GM18505 (cell line): ENCODE data around the gene C11orf87.

Experiments
- ATAC-seq: cut with Tn5 transposase; IDR thresholded peaks from one replicate; pipeline ENCODE4 v1.9.1; 2021; ENCODE audit not compliant: unreplicated experiment
- POLR2A ChIP-seq: IDR thresholded peaks from 4 replicates; pipeline ENCODE4 v1.6.1; 2011; ENCODE audit warnings: borderline replicate concordance; ENCODE audit not compliant: insufficient read depth, insufficient read length; ENCODE audit errors: extremely low read depth

C11orf87 gene

DNA sequence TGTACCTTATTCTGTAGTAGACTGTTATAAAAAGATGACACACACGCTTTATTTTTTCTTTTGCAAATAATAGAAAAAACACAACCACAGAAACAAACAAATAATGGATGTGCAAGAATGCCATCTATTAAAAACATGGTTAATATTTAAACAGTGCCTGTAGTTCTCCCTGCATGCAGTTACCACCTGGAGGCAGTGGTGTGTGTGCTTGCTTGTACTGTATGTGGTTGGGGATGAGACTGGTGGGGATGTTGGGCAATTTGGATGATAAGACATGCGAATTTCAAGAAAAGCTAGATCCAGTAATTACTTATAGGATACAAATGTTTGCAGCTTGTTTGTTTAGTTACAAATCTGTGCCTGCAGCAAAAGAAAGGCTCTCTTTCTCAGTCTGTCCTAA, 3.6 kb downstream of the C11orf87 start:
- no peak for ATAC-seq
- TF ChIP-seq POLR2A: no peak

DNA sequence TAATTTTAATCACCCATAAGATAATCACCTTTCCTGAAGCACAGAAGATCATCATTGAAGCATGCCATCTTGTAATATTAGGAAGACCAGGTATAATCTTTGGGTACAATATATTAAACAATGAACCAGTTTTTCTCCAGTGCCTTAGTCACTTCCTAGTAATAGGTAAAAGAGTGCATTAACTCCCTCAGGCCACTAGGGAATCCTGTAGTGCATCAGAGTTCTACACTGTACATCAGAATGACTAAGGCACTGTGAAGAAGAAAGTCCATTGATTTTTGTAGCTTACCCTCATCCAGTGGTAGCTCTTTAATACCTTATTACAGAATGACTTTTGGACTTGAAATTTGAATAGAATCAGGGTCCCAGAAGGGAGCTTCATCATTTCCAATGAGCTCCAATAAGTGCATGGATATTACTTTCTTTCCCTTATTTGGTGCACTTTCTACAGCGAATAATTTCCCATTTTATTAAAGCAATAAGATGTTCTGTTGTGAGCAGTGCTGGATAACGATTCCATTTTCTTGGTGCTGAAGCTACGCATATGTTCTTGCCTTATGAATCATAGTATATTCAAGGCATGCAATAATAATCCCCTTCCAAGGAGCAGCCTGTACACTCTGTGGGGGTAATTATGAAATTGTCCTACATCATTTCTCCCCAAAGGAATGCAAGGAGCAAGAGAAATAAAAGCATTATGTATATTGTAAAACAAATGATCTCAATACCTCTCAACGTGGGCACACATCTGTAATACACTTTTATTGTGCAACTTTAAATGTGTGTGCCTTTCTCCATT, 4.7 kb downstream of the C11orf87 start:
- ATAC-seq: no peak
- TF ChIP-seq POLR2A: no peak

DNA sequence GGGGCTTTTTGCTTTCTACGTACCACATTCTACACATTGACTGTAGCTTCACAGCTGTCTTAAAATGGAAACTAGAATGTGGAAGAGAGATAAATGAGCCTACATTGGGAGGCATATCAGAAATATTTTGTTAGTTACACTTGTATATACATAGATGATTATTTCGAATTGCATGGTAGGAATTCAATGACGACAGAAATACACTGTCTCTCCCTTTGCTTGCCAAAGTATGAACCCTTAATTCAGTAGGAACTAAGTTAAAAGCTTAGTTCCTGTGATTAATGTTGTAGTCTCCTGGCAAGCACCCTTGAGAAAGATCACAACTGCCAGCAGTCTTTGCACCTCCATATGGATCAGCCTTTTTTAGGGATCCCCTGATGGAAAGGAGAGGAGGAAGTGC, 10.1 kb downstream of the C11orf87 start:
- no peak for TF ChIP-seq POLR2A

GRCh38 chr11:109433753-109434256, 11.8 kb downstream of the C11orf87 start:
- no peak for TF ChIP-seq POLR2A
- no peak for ATAC-seq

More for the DNA sequence above, 10.1 kb downstream of the C11orf87 start:
- no peak for ATAC-seq

DNA sequence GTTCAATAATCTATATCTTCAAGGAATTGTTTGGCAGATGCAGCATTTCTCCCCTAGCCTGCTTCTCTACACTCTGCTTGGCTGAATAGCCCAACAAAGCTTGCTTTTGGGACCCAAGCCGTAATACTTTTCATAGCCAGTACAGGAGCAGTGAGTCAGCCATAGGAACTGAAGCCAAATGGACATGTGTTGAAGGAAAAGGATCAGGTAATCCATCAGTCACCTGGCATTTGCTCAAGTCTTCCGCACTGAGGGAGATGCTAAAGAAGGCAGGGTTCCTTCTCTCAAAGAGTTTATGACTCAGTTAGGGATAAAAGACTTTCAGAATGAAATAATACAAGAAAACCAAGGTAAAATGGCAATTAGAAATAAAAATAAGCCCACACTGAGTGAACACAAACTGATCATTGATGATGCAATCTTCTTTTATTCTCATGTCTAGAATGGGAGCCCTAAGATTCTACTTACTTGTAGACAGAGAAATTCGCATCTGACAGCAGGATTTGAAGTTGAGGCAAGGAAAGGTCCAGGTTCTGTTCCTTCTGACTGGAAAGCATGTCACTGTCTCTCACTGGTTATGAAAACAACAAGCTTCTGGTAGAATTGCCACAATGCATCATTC, 13.2 kb downstream of the C11orf87 start:
- no peak for ATAC-seq
- no peak for TF ChIP-seq POLR2A

GRCh38 chr11:109439684-109440083, 17.7 kb downstream of the C11orf87 start:
- ATAC-seq: no peak
- TF ChIP-seq POLR2A: no peak

- TF ChIP-seq POLR2A: no peak
- no peak for ATAC-seq
Observed at GRCh38 chr11:109443052-109443451, 21.1 kb downstream of the C11orf87 start.

GRCh38 chr11:109454857-109455256, 32.9 kb downstream of the C11orf87 start:
- TF ChIP-seq POLR2A: no peak
- ATAC-seq: no peak
